Skin epidermis (tissue), 12 donors: ENCODE measurements around the gene EBF4.

ENCODE experiments used
- H3K27ac ChIP-seq, 21 experiments: fragments of 200-600 bp; sonication (generic) in 11 of 21; one replicate each; pipeline ENCODE4 v1.5.0; 2020; ENCODE audit warnings: mild to moderate bottlenecking in 3 of 21, inconsistent platforms in 2 of 21, moderate library complexity in 2 of 21
- H3K4me3 ChIP-seq, 7 experiments: fragments of 200-600 bp; sonication (generic) in 2 of 7; one replicate each; pipeline ENCODE4 v1.5.0; 2020; ENCODE audit warnings: inconsistent platforms in 2 of 7, mild to moderate bottlenecking in 2 of 7, moderate library complexity in 1 of 7

Gene EBF4

DNA sequence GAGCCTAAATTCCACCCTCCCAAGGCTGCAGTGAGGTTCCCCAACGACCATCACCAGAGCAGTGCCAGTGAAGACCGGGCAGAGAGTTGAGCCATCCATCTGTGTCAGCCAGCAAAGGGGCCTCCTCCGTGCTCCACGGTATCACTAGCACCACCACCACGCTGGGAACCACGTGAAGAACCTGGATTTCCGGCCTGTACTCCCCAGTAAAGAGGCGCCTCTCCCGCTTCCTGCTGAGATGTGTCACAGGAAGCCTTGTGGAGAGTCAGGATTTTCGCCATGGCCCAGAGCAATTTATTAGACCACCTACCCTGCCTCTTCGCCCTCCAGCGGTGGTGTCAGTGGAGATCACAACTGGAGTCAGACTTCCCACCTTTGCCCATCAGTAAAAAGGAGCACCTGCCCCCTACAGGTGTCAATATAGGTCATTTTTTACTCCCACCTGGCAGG lies 79.1 kb downstream of the EBF4 start:
- Histone ChIP-seq H3K4me3 (no peak overlapping the region), H3K27ac (no peak overlapping the region)

DNA sequence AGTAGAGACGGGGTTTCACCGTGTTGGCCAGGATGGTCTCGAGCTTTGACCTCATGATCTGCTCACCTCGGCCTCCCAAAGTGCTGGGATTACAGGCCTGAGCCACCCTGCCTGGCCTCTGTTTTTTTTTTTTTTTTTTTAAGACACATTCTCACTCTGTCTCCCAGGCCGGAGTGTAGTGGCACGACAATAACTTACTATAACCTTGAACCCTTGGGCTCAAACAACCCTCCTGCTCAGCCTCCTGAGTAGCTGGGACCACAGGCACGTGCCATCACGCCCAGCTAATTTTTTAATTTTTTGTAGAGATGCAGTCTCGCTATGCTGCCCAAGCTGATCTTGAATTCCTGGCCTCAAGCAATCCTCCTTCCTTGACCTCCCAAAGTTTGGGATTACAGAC lies 81.2 kb downstream of the EBF4 start:
- no peak overlapping the region for H3K27ac ChIP-seq
- H3K4me3 ChIP-seq: no peak overlapping the region

DNA sequence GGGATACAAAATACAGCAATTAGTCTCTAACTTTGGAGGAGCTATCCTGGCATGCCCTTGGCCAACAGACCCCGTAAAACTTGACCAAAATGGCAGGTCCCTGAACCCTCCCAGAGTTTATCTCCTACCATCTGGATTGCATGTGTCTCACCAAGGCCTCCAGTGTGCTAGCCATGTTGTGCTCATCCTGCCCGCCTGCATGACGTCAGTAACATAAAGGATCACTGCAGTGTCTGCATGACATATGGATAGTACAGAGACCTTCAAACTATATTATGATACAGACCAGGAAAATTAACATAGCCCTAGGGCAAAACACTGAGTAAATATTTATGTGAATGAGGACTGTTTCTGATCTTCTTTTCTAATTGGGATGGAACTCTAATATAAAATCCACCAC lies 82.6 kb downstream of the EBF4 start:
- no peak overlapping the region for H3K4me3 ChIP-seq
- no peak overlapping the region for H3K27ac ChIP-seq

DNA sequence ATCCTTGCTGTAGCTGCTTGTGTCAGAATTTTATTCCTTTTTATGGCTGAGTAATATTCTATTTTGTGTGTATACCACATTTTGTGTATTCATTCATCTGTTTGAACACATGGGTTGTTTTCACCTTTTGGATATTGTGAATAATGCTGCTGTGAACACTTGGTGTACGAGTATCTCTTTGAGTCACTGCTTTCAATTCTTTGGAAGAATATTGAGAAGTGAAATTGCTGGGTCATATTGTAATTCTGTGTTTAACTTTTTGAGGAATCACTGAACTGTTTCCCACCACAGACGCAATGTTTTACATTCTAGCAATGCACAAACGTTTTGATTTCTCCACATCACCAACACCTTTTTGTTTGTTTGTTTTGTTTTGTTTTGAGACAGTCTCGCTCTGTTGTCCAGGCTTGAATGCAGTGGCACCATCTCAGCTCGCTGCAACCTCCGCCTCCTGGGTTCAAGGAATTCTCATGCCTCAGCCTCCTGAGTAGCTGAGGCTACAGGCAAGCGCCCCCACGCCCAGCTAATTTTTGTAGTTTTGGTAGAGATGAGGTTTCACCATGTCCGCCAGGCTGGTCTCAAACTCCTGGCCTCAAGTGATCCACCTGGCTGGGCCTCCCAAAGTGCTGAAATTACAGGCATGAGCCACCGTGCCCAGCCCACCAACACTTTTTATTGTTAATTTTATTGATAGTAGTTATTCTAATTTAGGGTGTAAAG lies 86.2 kb downstream of the EBF4 start:
- Histone ChIP-seq H3K27ac (no peak overlapping the region), H3K4me3 (no peak overlapping the region)

DNA sequence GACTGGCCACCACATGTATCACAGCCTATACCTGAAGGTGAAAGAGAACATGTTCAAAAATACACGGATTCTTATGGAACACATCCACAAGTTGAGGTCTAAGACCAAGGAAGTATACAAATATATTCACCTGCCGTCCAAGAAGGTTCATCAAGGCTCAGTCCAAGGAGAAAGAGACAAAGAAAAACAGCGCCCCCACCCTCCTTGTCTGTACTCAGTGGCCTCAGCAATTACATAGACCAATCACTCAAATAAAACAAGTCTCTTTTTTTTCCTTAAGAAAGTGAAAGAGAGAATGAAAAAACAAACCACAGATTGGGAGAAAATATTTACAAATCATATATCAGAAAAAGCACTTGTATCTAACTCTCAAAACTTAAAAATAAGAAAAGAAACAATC lies 88.4 kb downstream of the EBF4 start:
- Histone ChIP-seq H3K4me3 (no peak overlapping the region), H3K27ac (no peak overlapping the region)

- H3K27ac ChIP-seq: no peak overlapping the region
- H3K4me3 ChIP-seq: no peak overlapping the region
Measured at GRCh38 chr20:2783908-2784566, 91.5 kb downstream of the EBF4 start.

DNA sequence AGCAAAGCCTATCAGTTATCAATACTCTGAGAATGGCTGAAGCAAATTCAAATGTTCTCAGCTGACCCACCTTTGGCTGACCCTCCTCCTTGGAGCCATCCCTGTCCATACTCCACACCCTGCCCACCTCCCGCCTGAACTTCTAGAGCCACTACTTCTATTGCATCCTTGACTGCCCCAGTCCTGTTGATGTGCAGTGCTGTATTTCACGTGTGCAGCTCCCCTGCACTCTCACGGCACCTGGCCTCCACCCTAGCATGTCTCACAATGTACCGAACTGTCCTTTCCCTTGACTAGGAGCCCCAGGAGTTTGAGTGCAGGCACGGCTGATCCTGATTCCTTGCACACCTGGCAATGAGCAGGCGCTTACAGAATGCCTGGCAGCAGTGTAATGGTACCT lies 100.9 kb downstream of the EBF4 start:
- H3K4me3 ChIP-seq: no peak overlapping the region
- H3K27ac ChIP-seq: no peak overlapping the region

- no peak overlapping the region for H3K27ac ChIP-seq
- no peak overlapping the region for H3K4me3 ChIP-seq
Measured at GRCh38 chr20:2794202-2794748, 101.7 kb downstream of the EBF4 start.

DNA sequence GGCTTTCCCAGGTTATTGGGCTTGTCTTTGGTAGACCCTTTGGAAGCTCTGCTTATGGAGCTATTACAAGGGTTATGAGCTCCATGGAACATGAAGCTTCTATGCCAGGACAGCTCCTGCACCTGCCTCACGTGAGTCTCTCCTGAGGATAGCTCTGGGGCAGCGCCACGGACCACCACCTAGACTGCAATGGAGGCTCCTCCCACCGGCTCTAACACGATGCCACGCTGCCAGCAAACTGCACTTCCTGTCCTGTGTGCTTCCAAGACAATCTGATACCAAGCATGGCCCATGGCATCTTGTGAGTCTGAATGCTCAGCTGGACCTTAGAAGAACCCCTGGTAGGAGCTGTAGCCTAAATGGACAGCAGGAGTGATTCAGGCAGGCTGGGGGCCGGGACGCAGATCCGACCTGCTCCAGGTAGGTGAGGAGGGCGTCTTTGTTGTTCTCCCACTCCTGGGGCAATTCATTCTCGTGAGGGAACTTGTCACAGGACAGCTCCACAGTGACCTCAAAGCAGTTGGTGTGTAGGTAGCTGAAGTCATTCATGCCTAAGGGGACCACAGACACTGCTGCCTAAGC lies 102.4 kb downstream of the EBF4 start:
- no peak overlapping the region for H3K4me3 ChIP-seq
- no peak overlapping the region for H3K27ac ChIP-seq

DNA sequence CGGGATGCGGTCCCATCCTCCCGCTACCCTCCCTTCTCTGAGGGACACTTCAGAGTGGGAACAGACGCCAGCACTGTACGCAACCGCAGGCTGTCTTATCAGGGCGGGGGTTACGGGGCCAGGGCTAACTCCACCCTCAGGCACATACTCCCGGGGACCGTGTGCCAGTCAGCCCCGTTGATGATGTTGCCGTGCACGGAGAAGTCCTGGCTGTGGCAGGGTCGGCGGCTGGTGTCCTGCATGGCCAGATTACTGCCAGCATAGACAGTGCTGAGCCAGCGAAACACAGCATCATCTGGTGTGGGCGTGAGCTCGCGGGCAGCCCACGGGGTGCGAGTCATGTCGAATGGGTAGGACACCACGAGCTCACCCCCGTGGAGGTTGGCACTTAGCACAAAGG lies 102.9 kb downstream of the EBF4 start:
- Histone ChIP-seq H3K4me3 (no peak overlapping the region), H3K27ac (no peak overlapping the region)

- H3K4me3 ChIP-seq: no peak overlapping the region
- no peak overlapping the region for H3K27ac ChIP-seq
Measured at GRCh38 chr20:2796011-2796660, 103.6 kb downstream of the EBF4 start.

DNA sequence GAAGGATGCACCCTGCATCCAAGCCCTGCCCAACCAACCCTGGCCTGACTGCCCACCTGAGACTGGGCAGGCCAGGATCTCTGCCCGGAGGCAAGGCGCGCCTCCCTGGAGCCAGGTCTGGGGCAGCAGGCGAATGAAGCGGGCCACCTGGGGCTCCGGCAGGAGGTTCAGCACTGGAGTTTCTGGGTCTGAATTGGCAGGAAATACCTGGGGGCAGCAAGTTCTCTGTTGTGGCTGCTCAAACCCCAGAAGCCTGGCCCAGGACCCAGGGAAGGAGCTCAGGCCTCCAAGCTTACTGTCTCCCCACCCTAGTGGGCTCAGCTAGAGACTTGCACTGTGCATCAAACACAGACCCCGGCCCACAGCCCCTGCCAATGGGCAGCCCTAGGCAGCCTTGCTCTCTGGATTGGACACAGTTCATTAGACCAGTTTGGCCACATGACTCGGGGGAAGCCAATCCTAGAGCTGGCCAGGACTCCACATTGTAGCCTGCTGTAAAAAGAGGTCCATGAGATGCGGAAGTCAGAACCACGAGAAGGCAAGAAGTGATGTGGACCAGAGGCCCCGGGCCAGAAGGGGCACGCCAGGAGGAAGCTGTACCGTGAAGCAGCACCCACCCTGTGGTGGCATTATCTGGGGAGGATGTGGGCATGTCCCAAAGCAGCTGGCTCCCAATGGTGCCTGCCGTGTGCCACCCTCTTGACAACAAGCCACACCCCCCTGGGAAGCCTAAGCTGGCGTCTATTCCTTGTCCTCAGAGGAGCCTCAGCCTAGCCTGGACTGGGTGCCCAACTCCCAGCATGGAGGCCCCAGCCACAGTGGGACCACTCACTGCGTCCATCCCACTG lies 104.8 kb downstream of the EBF4 start:
- no peak overlapping the region for H3K4me3 ChIP-seq

GRCh38 chr20:2798095-2798805 lies 105.7 kb downstream of the EBF4 start:
- H3K4me3 ChIP-seq: no peak overlapping the region
- no peak overlapping the region for H3K27ac ChIP-seq

More for the DNA sequence above, 104.8 kb downstream of the EBF4 start:
- no peak overlapping the region for H3K27ac ChIP-seq

DNA sequence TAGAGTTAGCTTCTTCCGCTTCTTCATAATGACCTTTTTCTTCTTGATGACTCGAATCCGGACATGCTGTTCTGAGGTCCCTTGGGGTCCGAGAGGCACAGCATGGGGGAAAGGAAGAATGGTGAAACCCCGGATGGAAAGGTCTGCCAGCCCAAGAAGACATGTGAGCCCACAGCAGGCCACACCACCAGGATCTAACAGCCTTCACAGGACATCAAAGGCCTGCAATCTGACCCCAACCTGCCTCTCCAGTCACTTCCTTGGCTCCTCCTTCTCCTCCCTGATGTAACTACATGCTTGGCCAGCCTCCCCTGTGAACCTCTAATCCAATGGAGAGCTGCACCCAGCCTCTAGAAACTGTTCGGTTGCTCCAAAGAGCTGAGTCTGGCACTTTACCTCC lies 106.2 kb downstream of the EBF4 start:
- Histone ChIP-seq H3K4me3 (no peak overlapping the region), H3K27ac (peak overlapping the region in 1 of 21 experiments; percentile 50)

DNA sequence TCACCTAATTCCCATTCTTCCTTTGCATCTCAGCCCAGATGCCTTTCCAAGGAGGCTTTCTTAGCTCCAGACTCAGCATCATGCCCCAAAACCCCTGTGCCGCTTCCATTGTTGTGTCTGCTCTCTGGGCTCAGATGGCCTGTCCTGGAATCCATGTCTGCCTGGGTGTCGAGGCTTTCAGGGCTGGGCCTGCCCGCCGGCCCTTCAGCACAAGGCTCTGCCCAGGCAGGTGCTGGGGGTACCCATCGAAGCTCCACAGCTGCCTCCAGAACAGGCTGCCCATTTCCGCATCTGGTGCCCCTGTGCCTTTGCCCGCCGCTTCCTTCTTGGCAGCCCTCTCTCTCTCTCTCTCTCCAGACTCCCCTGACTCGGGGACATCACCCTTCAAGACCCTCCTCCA lies 106.7 kb downstream of the EBF4 start:
- peak overlapping the region in 5 of 7 experiments; percentile 30 to 43 (median 38) for H3K4me3 ChIP-seq
- H3K27ac ChIP-seq: peak overlapping the region in 3 of 21 experiments; percentile 0 to 50 (median 41)

GRCh38 chr20:2799688-2800520 lies 107.3 kb downstream of the EBF4 start:
- Histone ChIP-seq H3K27ac (peak overlapping the region in 11 of 21 experiments; percentile 0 to 67 (median 48)), H3K4me3 (peak overlapping the region; percentile 17 to 43 (median 38))

GRCh38 chr20:2800521-2801285 lies 108.1 kb downstream of the EBF4 start, which contains the start of gene CPXM1:
Gene CPXM1, minus strand, starts transcription at chr20:2800627. Its CDS starts 55 bp downstream, at chr20:2800572.
- Histone ChIP-seq H3K27ac (peak within 1 kb of the TSS in 11 of 21 experiments; percentile 0 to 67 (median 48)), H3K4me3 (peak within 1 kb of the TSS; percentile 17 to 43 (median 38))
